ENCODE measurements around the gene APOL6.
"Not testable (repeated sequence)": the region's sequence is repeated elsewhere in the genome, so short reads cannot be mapped to it uniquely, and the experiment has no call there.

The APOL6 gene

GRCh38 chr22:35695202-35695601, 47.0 kb downstream of the APOL6 start:
- no peak for TF ChIP-seq CTCF (IDR thresholded peaks at IDR 0.05; ENCODE audit: extremely low read depth, missing control alignments)
- DNase-seq (ENCODE audit: low spot score) = no peak

- no peak for TF ChIP-seq CTCF (IDR thresholded peaks at IDR 0.05; ENCODE audit: extremely low read depth, missing control alignments)
These were observed 48.9 kb downstream of the APOL6 start for GRCh38 chr22:35697142-35697541.

GRCh38 chr22:35699852-35700251, 51.6 kb downstream of the APOL6 start:
- DNase-seq (ENCODE audit: low spot score) = not testable (repeated sequence)

More at GRCh38 chr22:35697142-35697541, 48.9 kb downstream of the APOL6 start:
- no peak for DNase-seq (ENCODE audit: low spot score)

GRCh38 chr22:35703861-35704584, 55.8 kb downstream of the APOL6 start:
- no peak for DNase-seq (ENCODE audit: low spot score)
- no peak for TF ChIP-seq CTCF (IDR thresholded peaks at IDR 0.05; ENCODE audit: extremely low read depth, missing control alignments)

GRCh38 chr22:35705141-35705540, 56.9 kb downstream of the APOL6 start:
- TF ChIP-seq CTCF (IDR thresholded peaks at IDR 0.05; ENCODE audit: extremely low read depth, missing control alignments) = no peak
- DNase-seq (ENCODE audit: low spot score) = no peak

- no peak for TF ChIP-seq CTCF (IDR thresholded peaks at IDR 0.05; ENCODE audit: extremely low read depth, missing control alignments)
- no peak for DNase-seq (ENCODE audit: low spot score)
These were observed 60.2 kb downstream of the APOL6 start for GRCh38 chr22:35708453-35708852.

- DNase-seq (ENCODE audit: low spot score) = no peak
- no peak for TF ChIP-seq CTCF (IDR thresholded peaks at IDR 0.05; ENCODE audit: extremely low read depth, missing control alignments)
These were observed 60.7 kb downstream of the APOL6 start for GRCh38 chr22:35708917-35709316.

GRCh38 chr22:35711336-35711735, 63.1 kb downstream of the APOL6 start:
- no peak for TF ChIP-seq CTCF (IDR thresholded peaks at IDR 0.05; ENCODE audit: extremely low read depth, missing control alignments)
- no peak for DNase-seq (ENCODE audit: low spot score)
